Esophagus muscularis mucosa (tissue), 3 donors: ENCODE data around the gene AGPAT1.

Experiments used
- POLR2A ChIP-seq: fragments of 450-650 bp; IDR thresholded peaks from one replicate; pipeline ENCODE4 v1.6.1; 2017; ENCODE audit warnings: antibody characterized with exemption, moderate library complexity, mild to moderate bottlenecking, low read depth
- POLR2AphosphoS5 ChIP-seq, 2 donors: sonication (generic); formaldehyde crosslinking; IDR thresholded peaks; one replicate each; pipeline ENCODE4 v1.6.1; 2017; ENCODE audit warnings: antibody characterized with exemption in 2 of 2
- TF ChIP-seq, protein P1 (sequence below), 3 experiments: fragments of 200-600 bp in 2 of 3; fragments of 450-650 bp in 1 of 3; sonication (generic) in 2 of 3; IDR thresholded peaks; one replicate each; pipeline ENCODE4 v1.5.1; 2017 to 2019; ENCODE audit warnings: antibody characterized with exemption in 3 of 3, mild to moderate bottlenecking in 2 of 3, moderate library complexity in 1 of 3

DNA sequence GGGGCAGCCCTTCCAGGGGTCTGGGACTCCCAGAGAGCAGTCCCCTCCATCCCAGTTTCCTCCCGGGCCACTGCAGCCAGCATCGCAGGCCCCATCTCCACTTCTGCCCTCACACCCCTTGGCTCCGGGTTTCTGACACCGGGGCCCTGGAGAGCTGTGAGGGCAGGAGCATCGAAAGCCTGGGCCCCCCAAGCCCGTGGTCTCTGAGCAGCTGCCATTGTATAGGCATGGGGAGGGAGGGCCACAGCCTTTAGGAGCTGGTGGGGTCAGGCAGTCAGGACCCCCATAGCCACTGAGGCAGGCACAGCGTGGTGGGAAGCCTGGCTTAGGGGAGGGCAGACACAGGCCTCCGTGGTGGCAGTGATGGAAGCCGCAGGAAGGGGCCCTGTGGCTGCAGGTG is 26.3 kb upstream of the AGPAT1 start:
- TF ChIP-seq, protein P1, sequence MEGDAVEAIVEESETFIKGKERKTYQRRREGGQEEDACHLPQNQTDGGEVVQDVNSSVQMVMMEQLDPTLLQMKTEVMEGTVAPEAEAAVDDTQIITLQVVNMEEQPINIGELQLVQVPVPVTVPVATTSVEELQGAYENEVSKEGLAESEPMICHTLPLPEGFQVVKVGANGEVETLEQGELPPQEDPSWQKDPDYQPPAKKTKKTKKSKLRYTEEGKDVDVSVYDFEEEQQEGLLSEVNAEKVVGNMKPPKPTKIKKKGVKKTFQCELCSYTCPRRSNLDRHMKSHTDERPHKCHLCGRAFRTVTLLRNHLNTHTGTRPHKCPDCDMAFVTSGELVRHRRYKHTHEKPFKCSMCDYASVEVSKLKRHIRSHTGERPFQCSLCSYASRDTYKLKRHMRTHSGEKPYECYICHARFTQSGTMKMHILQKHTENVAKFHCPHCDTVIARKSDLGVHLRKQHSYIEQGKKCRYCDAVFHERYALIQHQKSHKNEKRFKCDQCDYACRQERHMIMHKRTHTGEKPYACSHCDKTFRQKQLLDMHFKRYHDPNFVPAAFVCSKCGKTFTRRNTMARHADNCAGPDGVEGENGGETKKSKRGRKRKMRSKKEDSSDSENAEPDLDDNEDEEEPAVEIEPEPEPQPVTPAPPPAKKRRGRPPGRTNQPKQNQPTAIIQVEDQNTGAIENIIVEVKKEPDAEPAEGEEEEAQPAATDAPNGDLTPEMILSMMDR (IDR thresholded peaks at IDR 0.05) = no peak
- TF ChIP-seq POLR2A = no peak
- no peak for TF ChIP-seq POLR2AphosphoS5 (IDR thresholded peaks at IDR 0.05)
